Transverse colon (tissue), 4 donors: Measurements from ENCODE around the gene OXER1. TPM values are rescaled to one million over a fixed set of nuclear protein-coding genes. Genes with fewer than 3 reads are reported as not detected.

Experiments used
- DNase-seq: peaks from one replicate; pipeline ENCODE4 v3.0.0-alpha.2; 2019
- H3K27ac ChIP-seq, 4 donors: fragments of 200-600 bp; sonication (generic); 2 replicates each; pipeline ENCODE4 v1.5.1; 2016 to 2018; ENCODE audit warnings: inconsistent platforms in 4 of 4
- H3K27me3 ChIP-seq: fragments of 200-600 bp; sonication (generic); 2 replicates; pipeline ENCODE4 v1.5.1; 2017; ENCODE audit warnings: inconsistent platforms
- H3K36me3 ChIP-seq, 4 donors: fragments of 200-600 bp; sonication (generic); 2 replicates each; pipeline ENCODE4 v1.5.1; 2017 to 2019; ENCODE audit warnings: inconsistent platforms in 4 of 4
- H3K4me1 ChIP-seq, 4 donors: fragments of 200-600 bp; sonication (generic); 2 replicates each; pipeline ENCODE4 v1.5.1; 2017 to 2020; ENCODE audit warnings: inconsistent platforms in 4 of 4
- H3K4me3 ChIP-seq, 4 donors: fragments of 200-600 bp; sonication (generic); 1 replicate in 1 of 4; 2 replicates in 3 of 4; pipeline versions ENCODE4 v1.5.1 to v1.6.1; 2017 to 2019; ENCODE audit warnings: inconsistent platforms in 4 of 4
- H3K9me3 ChIP-seq, 2 donors: fragments of 200-600 bp; sonication (generic); 2 replicates each; pipeline ENCODE4 v1.5.1; 2017 to 2019; ENCODE audit warnings: inconsistent platforms in 2 of 2
- CTCF ChIP-seq, 5 experiments: fragments of 200-600 bp in 3 of 5; fragments of 450-650 bp in 2 of 5; sonication (generic) in 3 of 5; IDR thresholded peaks; 1 replicate in 2 of 5; 2 replicates in 3 of 5; pipeline ENCODE4 v1.5.1; 2016 to 2017; ENCODE audit warnings: antibody characterized with exemption in 5 of 5, inconsistent platforms in 3 of 5, mild to moderate bottlenecking in 2 of 5, moderate library complexity in 1 of 5
- EP300 ChIP-seq: sonication (generic); formaldehyde crosslinking; IDR thresholded peaks from one replicate; pipeline ENCODE4 v1.6.1; 2017; ENCODE audit warnings: antibody characterized with exemption, low read depth
- POLR2A ChIP-seq: fragments of 450-650 bp; IDR thresholded peaks from one replicate; pipeline ENCODE4 v1.6.1; 2016; ENCODE audit warnings: antibody characterized with exemption, mild to moderate bottlenecking, moderate library complexity
- POLR2AphosphoS5 ChIP-seq, 3 donors: sonication (generic); formaldehyde crosslinking; IDR thresholded peaks; one replicate each; pipeline ENCODE4 v1.6.1; 2016; ENCODE audit warnings: antibody characterized with exemption in 3 of 3
- WGBS, 2 donors: methylation state at CpG; one replicate each; pipeline ENCODE4 v1.1.5; 2018; ENCODE audit warnings: low coverage in 1 of 2; 5-methylcytosine and 5-hydroxymethylcytosine counted together
- in situ Hi-C, 4 donors: fragments of 200-750 bp; cut with MboI; loops; one replicate each; pipeline versions ENCODE4 v1.15.0 to v1.15.1; 2017; ENCODE audit warnings: low sequenced_read_pairs in 3 of 4, low pct_ligation_motif_present in 1 of 4, low pct_unique_long_range_greater_than_20kb in 1 of 4
- intact Hi-C: fragments of 100-400 bp; cut with DNase I; formaldehyde crosslinking; loops from one replicate; pipeline ENCODE4 v1.15.1; 2023; ENCODE audit warnings: low total_unique reads
- total RNA-seq, 4 donors: library from RNA; depleted of rRNA; stranded (reverse); fragments of >200 nt; gene quantifications; one replicate each; pipeline ENCODE4 v1.1.0, GENCODE V29; 2016

Gene OXER1
- total RNA-seq, 4 donors from 2014 or later = 0.48 to 6.4 (median 4.9) TPM; not detected in 1

- intact Hi-C loops = no loop called here
- peaks cover 8 to 10% of the 10 kb centered on the region in 2 donors for H3K9me3 ChIP-seq
- H3K4me3 ChIP-seq = no peak overlapping the region
- WGBS, 2 donors = 84% methylated on average over 4 of the region's 4 CpGs; no CpG with 5 or more reads in 1 of the 2 donors
- no peak for DNase-seq
- peaks cover 0 to 21% (median 12%) of the 10 kb centered on the region in 4 donors for H3K4me1 ChIP-seq
- H3K36me3 ChIP-seq = no peaks in the 10 kb centered on the region
- H3K27me3 ChIP-seq = no peaks in the 10 kb centered on the region
- no peak overlapping the region for H3K27ac ChIP-seq
- in situ Hi-C loops = no loop called here
- TF ChIP-seq POLR2A (no peak), CTCF (IDR thresholded peaks at IDR 0.05) (no peak), EP300 (no peak), POLR2AphosphoS5 (IDR thresholded peaks at IDR 0.05) (no peak)
Observed at GRCh38 chr2:42725657-42726056, 38.3 kb downstream of the OXER1 start.

GRCh38 chr2:42724886-42725285, 39.0 kb downstream of the OXER1 start:
- Histone ChIP-seq H3K36me3 (no peaks in the 10 kb centered on the region), H3K9me3 (peaks cover 7% of the 10 kb centered on the region in 2 donors), H3K4me3 (no peak overlapping the region), H3K27me3 (no peaks in the 10 kb centered on the region), H3K4me1 (peaks cover 0 to 21% (median 12%) of the 10 kb centered on the region in 4 donors), H3K27ac (no peak overlapping the region)
- TF ChIP-seq CTCF (IDR thresholded peaks at IDR 0.05) (no peak), POLR2A (no peak), POLR2AphosphoS5 (IDR thresholded peaks at IDR 0.05) (no peak), EP300 (no peak)
- DNase-seq = no peak
- in situ Hi-C loops = no loop called here
- intact Hi-C loops = no loop called here
- 83 to 94% methylated on average over 2 of the region's 2 CpGs for WGBS, 2 donors

GRCh38 chr2:42723465-42723864, 40.5 kb downstream of the OXER1 start:
- no peaks in the 10 kb centered on the region for H3K9me3 ChIP-seq
- H3K4me3 ChIP-seq = no peak overlapping the region
- TF ChIP-seq POLR2A = no peak
- no peak for TF ChIP-seq POLR2AphosphoS5 (IDR thresholded peaks at IDR 0.05)
- TF ChIP-seq CTCF (IDR thresholded peaks at IDR 0.05) = no peak
- TF ChIP-seq EP300 = no peak
- intact Hi-C loops (no loop called here), in situ Hi-C loops (no loop called here)
- no peak for DNase-seq
- peaks cover 0 to 21% (median 12%) of the 10 kb centered on the region in 4 donors for H3K4me1 ChIP-seq
- no peak overlapping the region for H3K27ac ChIP-seq
- H3K36me3 ChIP-seq = no peaks in the 10 kb centered on the region
- H3K27me3 ChIP-seq = no peaks in the 10 kb centered on the region

GRCh38 chr2:42722320-42723190, 41.4 kb downstream of the OXER1 start:
- no peaks in the 10 kb centered on the region for H3K36me3 ChIP-seq
- no peaks in the 10 kb centered on the region for H3K27me3 ChIP-seq
- no peak overlapping the region for H3K4me3 ChIP-seq
- H3K9me3 ChIP-seq = no peaks in the 10 kb centered on the region
- H3K4me1 ChIP-seq = peaks cover 0 to 21% (median 12%) of the 10 kb centered on the region in 4 donors
- intact Hi-C loops (no loop called here), in situ Hi-C loops (no loop called here)
- WGBS, 2 donors = 64 to 74% methylated on average over 7 of the region's 7 CpGs
- no peak for TF ChIP-seq EP300
- TF ChIP-seq POLR2A = no peak
- TF ChIP-seq CTCF (IDR thresholded peaks at IDR 0.05) = no peak
- TF ChIP-seq POLR2AphosphoS5 (IDR thresholded peaks at IDR 0.05) = no peak
- peak; percentile 13 for DNase-seq
- H3K27ac ChIP-seq = peak overlapping the region in 1 of 4 donors; percentile 3
